Measurements from ENCODE around the gene SPIN2B.
"Not testable (repeated sequence)": the region's sequence is repeated elsewhere in the genome, so short reads cannot be mapped to it uniquely, and the experiment has no call there.

The SPIN2B gene

DNA sequence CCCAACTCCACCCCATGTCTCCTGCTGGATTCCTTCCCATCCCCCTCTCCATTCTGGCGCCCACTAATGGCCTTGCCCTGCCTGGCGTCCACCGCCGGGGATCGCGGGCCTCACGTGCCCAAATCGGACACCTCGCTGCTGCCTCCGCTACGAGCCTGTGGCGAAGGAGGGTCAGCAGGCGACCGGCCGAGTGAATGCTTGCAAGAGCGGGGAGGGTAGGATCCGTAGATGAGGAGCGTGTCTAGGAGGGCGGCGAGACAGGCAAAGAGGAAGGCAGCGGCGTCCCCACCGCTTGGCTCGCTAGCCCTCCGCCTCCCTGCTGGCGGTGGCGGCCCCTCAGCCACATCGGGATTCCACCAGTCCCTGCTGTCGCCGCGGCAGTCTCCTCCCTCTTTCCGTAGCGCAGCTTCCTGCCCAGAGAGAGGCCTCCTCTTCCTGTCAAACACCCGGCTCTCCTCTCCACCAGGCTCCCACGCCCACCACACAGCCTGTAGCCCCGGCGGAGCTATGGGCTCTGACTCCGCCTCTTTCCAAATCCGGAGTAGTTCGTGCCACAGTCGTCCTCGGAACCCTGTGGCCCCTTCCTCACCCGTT is at the start of gene SPIN2B:
TSS of gene SPIN2B (minus strand) at position 387 of the 594 bp plus-strand sequence.
- H3K4me3 Mint-ChIP-seq, result peak within 1 kb of the TSS; percentile 92
- H3K27me3 Mint-ChIP-seq (ENCODE audit: low read depth, poor library complexity), result peaks cover 2% of the 10 kb centered on the region
- peaks cover 37% of the 10 kb centered on the region for H3K9me3 Mint-ChIP-seq
- peak; percentile 76 for DNase-seq
- TF ChIP-seq, protein P1, sequence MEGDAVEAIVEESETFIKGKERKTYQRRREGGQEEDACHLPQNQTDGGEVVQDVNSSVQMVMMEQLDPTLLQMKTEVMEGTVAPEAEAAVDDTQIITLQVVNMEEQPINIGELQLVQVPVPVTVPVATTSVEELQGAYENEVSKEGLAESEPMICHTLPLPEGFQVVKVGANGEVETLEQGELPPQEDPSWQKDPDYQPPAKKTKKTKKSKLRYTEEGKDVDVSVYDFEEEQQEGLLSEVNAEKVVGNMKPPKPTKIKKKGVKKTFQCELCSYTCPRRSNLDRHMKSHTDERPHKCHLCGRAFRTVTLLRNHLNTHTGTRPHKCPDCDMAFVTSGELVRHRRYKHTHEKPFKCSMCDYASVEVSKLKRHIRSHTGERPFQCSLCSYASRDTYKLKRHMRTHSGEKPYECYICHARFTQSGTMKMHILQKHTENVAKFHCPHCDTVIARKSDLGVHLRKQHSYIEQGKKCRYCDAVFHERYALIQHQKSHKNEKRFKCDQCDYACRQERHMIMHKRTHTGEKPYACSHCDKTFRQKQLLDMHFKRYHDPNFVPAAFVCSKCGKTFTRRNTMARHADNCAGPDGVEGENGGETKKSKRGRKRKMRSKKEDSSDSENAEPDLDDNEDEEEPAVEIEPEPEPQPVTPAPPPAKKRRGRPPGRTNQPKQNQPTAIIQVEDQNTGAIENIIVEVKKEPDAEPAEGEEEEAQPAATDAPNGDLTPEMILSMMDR (IDR thresholded peaks at IDR 0.05), result no peak
- H3K36me3 Mint-ChIP-seq (ENCODE audit: low read depth), result peaks cover 23% of the 10 kb centered on the region
- peak within 1 kb of the TSS; percentile 99 for H3K27ac Mint-ChIP-seq
- H3K4me1 Mint-ChIP-seq, result peaks cover 7% of the 10 kb centered on the region

GRCh38 chrX:57156397-57157049 is 35.2 kb upstream of the SPIN2B start:
- Mint-ChIP-seq H3K27me3 (ENCODE audit: low read depth, poor library complexity) (peaks cover under 1% of the 10 kb centered on the region), H3K4me3 (no peak overlapping the region), H3K4me1 (peaks cover 18% of the 10 kb centered on the region), H3K9me3 (peaks cover 86% of the 10 kb centered on the region), H3K36me3 (ENCODE audit: low read depth) (peaks cover 39% of the 10 kb centered on the region), H3K27ac (no peak overlapping the region)
- TF ChIP-seq, protein P1 (IDR thresholded peaks at IDR 0.05), result peak; percentile 38
- DNase-seq, result peak; percentile 23

DNA sequence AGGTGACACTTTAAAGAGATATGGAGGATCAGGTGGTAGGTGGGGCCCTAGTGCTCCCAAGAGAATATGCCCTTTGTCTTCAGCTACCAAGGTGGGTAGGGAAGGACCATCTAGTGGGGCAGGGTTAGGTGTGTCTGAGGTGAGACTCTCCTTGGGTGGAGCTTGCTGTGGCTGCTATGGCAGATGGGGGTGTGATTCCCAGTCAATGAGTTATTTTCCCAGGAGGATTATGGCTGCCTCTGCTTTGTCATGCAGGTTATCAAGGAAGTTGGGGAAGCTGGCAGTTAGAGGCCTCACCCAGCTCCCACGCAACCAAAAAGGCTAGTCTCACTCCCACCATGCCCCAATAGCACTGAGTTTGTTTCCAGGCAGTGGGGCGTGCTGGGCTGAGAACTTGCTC is 33.8 kb upstream of the SPIN2B start:
- TF ChIP-seq, protein P1 (IDR thresholded peaks at IDR 0.05), result no peak
- peaks cover 6% of the 10 kb centered on the region for H3K27me3 Mint-ChIP-seq (ENCODE audit: low read depth, poor library complexity)
- no peak for DNase-seq
- H3K4me3 Mint-ChIP-seq, result no peak overlapping the region
- peaks cover 40% of the 10 kb centered on the region for H3K36me3 Mint-ChIP-seq (ENCODE audit: low read depth)
- no peak overlapping the region for H3K27ac Mint-ChIP-seq
- H3K9me3 Mint-ChIP-seq, result peaks cover 86% of the 10 kb centered on the region
- peaks cover 18% of the 10 kb centered on the region for H3K4me1 Mint-ChIP-seq

- not testable (repeated sequence) for H3K27me3 Mint-ChIP-seq (ENCODE audit: low read depth, poor library complexity); H3K4me3 Mint-ChIP-seq; H3K27ac Mint-ChIP-seq; DNase-seq
- H3K36me3 Mint-ChIP-seq (ENCODE audit: low read depth), result peaks cover 56% of the 10 kb centered on the region
- peaks cover 86% of the 10 kb centered on the region for H3K9me3 Mint-ChIP-seq
- H3K4me1 Mint-ChIP-seq, result peaks cover 18% of the 10 kb centered on the region
These were observed 30.9 kb upstream of the SPIN2B start for GRCh38 chrX:57152222-57152621.

DNA sequence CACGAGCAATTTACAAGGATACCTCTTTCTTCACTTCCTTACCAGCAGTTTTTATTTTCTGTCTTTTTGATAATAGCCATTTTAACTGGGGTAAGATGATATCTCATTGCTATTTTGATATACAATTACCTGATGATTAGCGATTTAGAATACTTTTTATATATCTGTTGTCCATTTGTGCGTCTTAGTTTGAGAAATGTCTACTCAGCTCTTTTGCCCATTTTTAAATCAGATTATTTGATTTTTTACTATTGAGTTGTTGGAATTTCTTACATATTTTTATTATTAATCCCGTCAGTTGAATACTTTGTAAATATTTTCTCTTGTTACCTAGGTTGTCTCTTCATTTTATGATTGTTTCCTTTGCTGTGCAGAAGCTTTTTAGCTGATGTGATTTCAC is 17.3 kb upstream of the SPIN2B start:
- H3K27ac Mint-ChIP-seq, result no peak overlapping the region
- TF ChIP-seq, protein P1 (IDR thresholded peaks at IDR 0.05), result no peak
- no peak for DNase-seq
- H3K4me3 Mint-ChIP-seq, result no peak overlapping the region
- peaks cover 51% of the 10 kb centered on the region for H3K9me3 Mint-ChIP-seq
- H3K27me3 Mint-ChIP-seq (ENCODE audit: low read depth, poor library complexity), result peaks cover 4% of the 10 kb centered on the region
- peaks cover 22% of the 10 kb centered on the region for H3K4me1 Mint-ChIP-seq
- peaks cover 14% of the 10 kb centered on the region for H3K36me3 Mint-ChIP-seq (ENCODE audit: low read depth)

DNA sequence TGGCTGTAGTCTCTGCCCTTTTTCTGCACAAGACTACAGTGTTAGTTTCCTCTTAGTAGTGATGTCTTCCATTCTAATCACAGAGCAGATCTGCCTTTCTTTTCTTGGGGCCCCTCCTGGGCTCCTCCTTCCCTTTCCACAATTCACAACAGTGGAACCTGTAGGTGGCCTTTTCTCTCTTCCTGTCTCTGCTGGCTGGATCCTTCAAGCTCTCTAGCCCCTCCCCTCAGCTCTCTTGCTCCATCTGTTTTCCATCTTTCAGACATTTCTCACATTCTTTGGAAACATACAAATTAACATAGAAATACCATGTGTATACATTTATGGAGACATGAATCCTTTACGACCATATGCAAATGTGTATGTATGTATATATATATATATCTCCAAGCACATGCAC is 16.2 kb upstream of the SPIN2B start:
- peaks cover 14% of the 10 kb centered on the region for H3K36me3 Mint-ChIP-seq (ENCODE audit: low read depth)
- no peak for DNase-seq
- TF ChIP-seq, protein P1 (IDR thresholded peaks at IDR 0.05), result no peak
- peak overlapping the region; percentile 58 for H3K27ac Mint-ChIP-seq
- H3K4me3 Mint-ChIP-seq, result peak overlapping the region; percentile 79
- peaks cover 24% of the 10 kb centered on the region for H3K4me1 Mint-ChIP-seq
- peaks cover 55% of the 10 kb centered on the region for H3K9me3 Mint-ChIP-seq
- H3K27me3 Mint-ChIP-seq (ENCODE audit: low read depth, poor library complexity), result no peaks in the 10 kb centered on the region

- H3K27me3 Mint-ChIP-seq (ENCODE audit: low read depth, poor library complexity), result not testable (repeated sequence)
- Mint-ChIP-seq H3K36me3 (ENCODE audit: low read depth) (peaks cover 14% of the 10 kb centered on the region), H3K27ac (peak within 1 kb of the TSS; percentile 58), H3K9me3 (peaks cover 54% of the 10 kb centered on the region), H3K4me1 (peaks cover 24% of the 10 kb centered on the region), H3K4me3 (peak within 1 kb of the TSS; percentile 79)
- DNase-seq, result peak; percentile 58
These were observed 15.7 kb upstream of the SPIN2B start, which contains the start of gene SPIN2A for GRCh38 chrX:57137073-57137472. Gene SPIN2A, minus strand, starts transcription at chrX:57137397. Its CDS starts 800 bp downstream, at chrX:57136597.

DNA sequence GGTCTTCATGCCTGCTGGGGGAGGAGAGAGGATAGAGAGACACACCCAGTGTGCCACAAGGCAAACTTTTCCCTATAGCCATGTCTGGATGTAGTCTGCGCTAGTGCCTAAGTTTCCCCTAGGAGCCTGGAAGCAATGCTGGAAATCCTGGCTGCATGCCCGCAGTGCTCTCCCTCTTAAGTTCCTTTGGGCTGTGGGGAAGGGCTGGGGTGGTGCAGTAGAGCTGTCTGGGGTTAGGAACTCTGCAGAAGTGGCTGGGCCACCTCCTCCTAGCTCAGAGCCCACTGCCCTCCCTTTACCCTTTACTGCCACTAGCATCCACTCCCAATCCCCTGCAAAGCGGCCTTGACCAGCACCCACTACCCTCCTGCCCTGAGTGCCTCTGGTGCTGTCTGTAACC is 15.2 kb upstream of the SPIN2B start:
- Mint-ChIP-seq H3K9me3 (peaks cover 49% of the 10 kb centered on the region), H3K4me3 (peak overlapping the region; percentile 79), H3K36me3 (ENCODE audit: low read depth) (peaks cover 14% of the 10 kb centered on the region), H3K4me1 (peaks cover 24% of the 10 kb centered on the region)
- DNase-seq; H3K27me3 Mint-ChIP-seq (ENCODE audit: low read depth, poor library complexity); H3K27ac Mint-ChIP-seq: not testable (repeated sequence)

Measured in nephron progenitor cell (in vitro differentiated cells).